Breast epithelium (tissue), 3 donors: ENCODE results near the gene ZBTB48.

Experiments
- CTCF ChIP-seq, 3 donors: fragments of 450-650 bp; IDR thresholded peaks; one replicate each; pipeline ENCODE4 v1.5.1; 2016 to 2017; ENCODE audit warnings: antibody characterized with exemption in 3 of 3, mild to moderate bottlenecking in 3 of 3, moderate library complexity in 3 of 3
- POLR2A ChIP-seq: fragments of 450-650 bp; IDR thresholded peaks from one replicate; pipeline ENCODE4 v1.6.1; 2016; ENCODE audit warnings: antibody characterized with exemption, mild to moderate bottlenecking, moderate library complexity

- TF ChIP-seq CTCF (IDR thresholded peaks at IDR 0.05) = no peak
- TF ChIP-seq POLR2A = no peak
These were observed 2.6 kb downstream of the ZBTB48 start for GRCh38 chr1:6582370-6582769.
